ENCODE measurements around the gene CORIN.

Gene CORIN

DNA sequence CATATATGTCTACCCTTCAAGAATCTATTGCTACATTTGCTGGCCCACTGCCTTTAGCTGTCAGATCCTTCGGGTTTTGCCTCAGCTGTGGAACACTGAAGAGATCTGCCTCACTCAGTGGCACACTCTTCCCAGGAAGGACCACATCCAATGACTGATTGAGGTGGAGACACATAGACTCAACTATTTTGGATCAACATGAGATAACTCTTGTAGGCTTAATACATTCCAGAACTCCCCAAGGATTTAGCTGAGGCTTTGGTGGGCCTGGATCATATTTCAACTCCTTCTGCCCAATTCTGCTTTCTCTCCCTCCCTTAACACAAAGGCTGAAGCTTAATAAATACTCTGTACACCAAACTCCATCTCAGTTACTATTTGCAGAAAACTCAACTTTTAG, 100.5 kb downstream of the CORIN start:
- Histone ChIP-seq H3K9me3 (ENCODE audit: insufficient read depth, low read length) (no peaks in the 10 kb centered on the region; the same call in 1 of the 2 replicates), H3F3A (ENCODE audit: insufficient read depth) (no peaks in the 10 kb centered on the region), H4K20me1 (ENCODE audit: low read depth, low read length) (no peaks in the 10 kb centered on the region), H3K9ac (ENCODE audit: low read length) (no peak overlapping the region), H3K27ac (ENCODE audit: low read depth, low read length) (no peak overlapping the region), H2AFZ (ENCODE audit: low read depth, low read length, severe bottlenecking) (no peak overlapping the region), H3K9me2 (replicated peaks; ENCODE audit: insufficient read depth, low read length) (no peaks in the 10 kb centered on the region), H3K36me3 (ENCODE audit: low read length) (0 out of 2 replicates have a peak, but pooled peaks cover 4% of the 10 kb centered on the region), H3K4me2 (ENCODE audit: low read depth, low read length, poor library complexity, severe bottlenecking) (no peak overlapping the region), H3K4me3 (ENCODE audit: insufficient read depth, low read length, poor library complexity, severe bottlenecking) (no peak overlapping the region), H3K27me3 (ENCODE audit: low read length) (no peaks in the 10 kb centered on the region), H3K79me2 (ENCODE audit: insufficient read depth, low read length) (no peaks in the 10 kb centered on the region)
- TF ChIP-seq, protein P1, sequence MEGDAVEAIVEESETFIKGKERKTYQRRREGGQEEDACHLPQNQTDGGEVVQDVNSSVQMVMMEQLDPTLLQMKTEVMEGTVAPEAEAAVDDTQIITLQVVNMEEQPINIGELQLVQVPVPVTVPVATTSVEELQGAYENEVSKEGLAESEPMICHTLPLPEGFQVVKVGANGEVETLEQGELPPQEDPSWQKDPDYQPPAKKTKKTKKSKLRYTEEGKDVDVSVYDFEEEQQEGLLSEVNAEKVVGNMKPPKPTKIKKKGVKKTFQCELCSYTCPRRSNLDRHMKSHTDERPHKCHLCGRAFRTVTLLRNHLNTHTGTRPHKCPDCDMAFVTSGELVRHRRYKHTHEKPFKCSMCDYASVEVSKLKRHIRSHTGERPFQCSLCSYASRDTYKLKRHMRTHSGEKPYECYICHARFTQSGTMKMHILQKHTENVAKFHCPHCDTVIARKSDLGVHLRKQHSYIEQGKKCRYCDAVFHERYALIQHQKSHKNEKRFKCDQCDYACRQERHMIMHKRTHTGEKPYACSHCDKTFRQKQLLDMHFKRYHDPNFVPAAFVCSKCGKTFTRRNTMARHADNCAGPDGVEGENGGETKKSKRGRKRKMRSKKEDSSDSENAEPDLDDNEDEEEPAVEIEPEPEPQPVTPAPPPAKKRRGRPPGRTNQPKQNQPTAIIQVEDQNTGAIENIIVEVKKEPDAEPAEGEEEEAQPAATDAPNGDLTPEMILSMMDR (IDR thresholded peaks at IDR 0.05; ENCODE audit: insufficient read depth, low read length, poor library complexity, severe bottlenecking), result no peak
- no peak for TF ChIP-seq EZH2phosphoT487 (conservative IDR thresholded peaks at IDR 0.05; ENCODE audit: low read length)

DNA sequence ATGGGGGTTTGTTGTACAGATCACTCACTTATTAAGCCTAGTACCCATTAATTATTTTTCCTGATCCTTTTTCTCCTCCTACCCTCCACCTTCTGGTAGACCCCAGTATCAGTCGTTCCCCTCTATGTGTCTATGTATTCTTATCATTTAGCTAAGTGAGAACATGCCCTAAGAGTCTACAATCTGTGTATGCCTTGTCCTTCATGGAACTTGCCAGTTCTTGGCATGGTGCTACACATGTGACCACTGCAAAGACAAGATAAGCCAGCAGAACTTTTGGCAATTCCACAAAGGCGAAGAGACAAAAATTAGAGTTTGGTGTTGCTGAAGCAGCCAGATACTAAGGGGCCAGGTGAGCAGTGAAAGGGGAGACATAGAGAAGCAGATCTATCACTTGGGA, 101.3 kb downstream of the CORIN start:
- Histone ChIP-seq H3K79me2 (ENCODE audit: insufficient read depth, low read length) (no peaks in the 10 kb centered on the region), H3K27me3 (ENCODE audit: low read length) (no peaks in the 10 kb centered on the region), H4K20me1 (ENCODE audit: low read depth, low read length) (no peaks in the 10 kb centered on the region), H3K27ac (ENCODE audit: low read depth, low read length) (no peak overlapping the region), H3K9me2 (replicated peaks; ENCODE audit: insufficient read depth, low read length) (no peaks in the 10 kb centered on the region), H3K36me3 (ENCODE audit: low read length) (0 out of 2 replicates have a peak, but pooled peaks cover 4% of the 10 kb centered on the region), H3K4me2 (ENCODE audit: low read depth, low read length, poor library complexity, severe bottlenecking) (no peak overlapping the region), H3K9ac (ENCODE audit: low read length) (no peak overlapping the region), H2AFZ (ENCODE audit: low read depth, low read length, severe bottlenecking) (no peak overlapping the region), H3K4me3 (ENCODE audit: insufficient read depth, low read length, poor library complexity, severe bottlenecking) (no peak overlapping the region), H3K9me3 (ENCODE audit: insufficient read depth, low read length) (no peaks in the 10 kb centered on the region; the same call in 1 of the 2 replicates), H3F3A (ENCODE audit: insufficient read depth) (no peaks in the 10 kb centered on the region)
- TF ChIP-seq EZH2phosphoT487 (conservative IDR thresholded peaks at IDR 0.05; ENCODE audit: low read length), result no peak
- TF ChIP-seq, protein P1 (IDR thresholded peaks at IDR 0.05; ENCODE audit: insufficient read depth, low read length, poor library complexity, severe bottlenecking), result no peak

DNA sequence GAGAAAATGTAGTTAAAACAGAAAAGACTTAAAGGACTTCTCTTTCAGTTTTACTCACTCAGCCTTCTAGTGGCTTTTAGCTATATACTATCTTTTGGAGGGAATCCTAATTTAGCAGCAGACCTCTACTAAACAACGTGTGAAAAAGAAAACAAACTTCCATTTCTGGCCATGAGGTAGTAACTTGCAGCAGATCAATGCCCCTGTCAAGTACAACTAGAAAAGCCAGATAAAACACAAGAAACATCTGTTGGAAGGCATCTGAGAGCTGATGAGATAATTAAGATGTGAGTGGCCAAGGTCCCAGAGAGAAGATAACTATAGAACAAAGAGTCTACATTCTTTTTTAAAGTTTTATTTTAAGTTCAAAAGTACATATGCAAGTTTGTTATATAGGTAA, 101.7 kb downstream of the CORIN start:
- Histone ChIP-seq H3K79me2 (ENCODE audit: insufficient read depth, low read length) (no peaks in the 10 kb centered on the region), H3K27ac (ENCODE audit: low read depth, low read length) (no peak overlapping the region), H3K27me3 (ENCODE audit: low read length) (no peaks in the 10 kb centered on the region), H3K9me2 (replicated peaks; ENCODE audit: insufficient read depth, low read length) (no peaks in the 10 kb centered on the region), H4K20me1 (ENCODE audit: low read depth, low read length) (no peaks in the 10 kb centered on the region), H3F3A (ENCODE audit: insufficient read depth) (no peaks in the 10 kb centered on the region), H3K36me3 (ENCODE audit: low read length) (0 out of 2 replicates have a peak, but pooled peaks cover 4% of the 10 kb centered on the region), H3K4me3 (ENCODE audit: insufficient read depth, low read length, poor library complexity, severe bottlenecking) (no peak overlapping the region), H3K9me3 (ENCODE audit: insufficient read depth, low read length) (no peaks in the 10 kb centered on the region; the same call in 1 of the 2 replicates), H2AFZ (ENCODE audit: low read depth, low read length, severe bottlenecking) (no peak overlapping the region), H3K4me2 (ENCODE audit: low read depth, low read length, poor library complexity, severe bottlenecking) (no peak overlapping the region), H3K9ac (ENCODE audit: low read length) (no peak overlapping the region)
- no peak for TF ChIP-seq EZH2phosphoT487 (conservative IDR thresholded peaks at IDR 0.05; ENCODE audit: low read length)
- TF ChIP-seq, protein P1 (IDR thresholded peaks at IDR 0.05; ENCODE audit: insufficient read depth, low read length, poor library complexity, severe bottlenecking), result no peak
